NB4 (cell line): ENCODE data around the gene ST3GAL5.

Experiments used
- POLR2A ChIP-seq: IDR thresholded peaks from 2 replicates; pipeline ENCODE4 v1.6.1; 2011; ENCODE audit warnings: mild to moderate bottlenecking; ENCODE audit not compliant: insufficient read length; ENCODE audit errors: extremely low read depth
- TF ChIP-seq, protein P1 (sequence below): IDR thresholded peaks from one replicate; pipeline ENCODE4 v1.5.1; 2012; ENCODE audit warnings: low read depth, low read length
- TF ChIP-seq, protein P2 (sequence below): IDR thresholded peaks from 2 replicates; pipeline ENCODE4 v1.6.1; 2011; ENCODE audit warnings: low read depth, low read length

DNA sequence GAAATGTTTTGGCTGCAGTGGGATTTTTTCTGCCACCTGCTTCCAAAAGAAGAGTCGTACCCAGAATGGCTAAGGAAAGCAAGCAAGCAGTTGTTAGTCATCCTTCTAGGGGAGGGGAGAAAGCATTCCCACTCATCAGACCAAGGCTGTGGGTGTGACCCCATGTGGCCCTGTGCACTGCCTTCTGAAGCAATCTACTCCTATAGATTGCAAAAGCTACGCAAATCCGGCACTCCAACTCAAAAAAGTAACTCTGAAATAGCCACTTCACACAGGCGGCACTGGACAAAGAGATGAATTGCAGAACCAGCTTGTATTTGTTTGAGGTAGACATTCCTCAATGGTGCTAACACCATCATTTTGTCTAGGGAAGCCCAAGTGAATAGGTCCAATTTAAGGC is 44.3 kb downstream of the ST3GAL5 start:
- TF ChIP-seq, protein P1, sequence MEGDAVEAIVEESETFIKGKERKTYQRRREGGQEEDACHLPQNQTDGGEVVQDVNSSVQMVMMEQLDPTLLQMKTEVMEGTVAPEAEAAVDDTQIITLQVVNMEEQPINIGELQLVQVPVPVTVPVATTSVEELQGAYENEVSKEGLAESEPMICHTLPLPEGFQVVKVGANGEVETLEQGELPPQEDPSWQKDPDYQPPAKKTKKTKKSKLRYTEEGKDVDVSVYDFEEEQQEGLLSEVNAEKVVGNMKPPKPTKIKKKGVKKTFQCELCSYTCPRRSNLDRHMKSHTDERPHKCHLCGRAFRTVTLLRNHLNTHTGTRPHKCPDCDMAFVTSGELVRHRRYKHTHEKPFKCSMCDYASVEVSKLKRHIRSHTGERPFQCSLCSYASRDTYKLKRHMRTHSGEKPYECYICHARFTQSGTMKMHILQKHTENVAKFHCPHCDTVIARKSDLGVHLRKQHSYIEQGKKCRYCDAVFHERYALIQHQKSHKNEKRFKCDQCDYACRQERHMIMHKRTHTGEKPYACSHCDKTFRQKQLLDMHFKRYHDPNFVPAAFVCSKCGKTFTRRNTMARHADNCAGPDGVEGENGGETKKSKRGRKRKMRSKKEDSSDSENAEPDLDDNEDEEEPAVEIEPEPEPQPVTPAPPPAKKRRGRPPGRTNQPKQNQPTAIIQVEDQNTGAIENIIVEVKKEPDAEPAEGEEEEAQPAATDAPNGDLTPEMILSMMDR: no peak
- TF ChIP-seq, protein P2, sequence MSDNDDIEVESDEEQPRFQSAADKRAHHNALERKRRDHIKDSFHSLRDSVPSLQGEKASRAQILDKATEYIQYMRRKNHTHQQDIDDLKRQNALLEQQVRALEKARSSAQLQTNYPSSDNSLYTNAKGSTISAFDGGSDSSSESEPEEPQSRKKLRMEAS: no peak
- no peak for TF ChIP-seq POLR2A
